HCEC 1CT (cell line): Measurements from ENCODE around the gene CHI3L2.
"Not testable (repeated sequence)": the region's sequence is repeated elsewhere in the genome, so short reads cannot be mapped to it uniquely, and the experiment has no call there.

Experiments
- DNase-seq: peaks from one replicate; pipeline ENCODE4 v3.0.0-alpha.2; 2017

CHI3L2 gene

GRCh38 chr1:111202707-111203623 is 24.5 kb upstream of the CHI3L2 start:
- DNase-seq, result no peak

- DNase-seq, result peak; percentile 18
Measured at GRCh38 chr1:111203681-111204200, 23.8 kb upstream of the CHI3L2 start.

GRCh38 chr1:111204201-111204982 is 23.1 kb upstream of the CHI3L2 start:
- DNase-seq, result no peak

GRCh38 chr1:111204983-111205713 is 22.4 kb upstream of the CHI3L2 start:
- DNase-seq, result no peak

GRCh38 chr1:111205714-111206050 is 21.8 kb upstream of the CHI3L2 start:
- no peak for DNase-seq

- DNase-seq, result no peak
Measured at GRCh38 chr1:111208921-111209320, 18.6 kb upstream of the CHI3L2 start.

GRCh38 chr1:111209622-111210021 is 17.9 kb upstream of the CHI3L2 start:
- DNase-seq, result no peak

GRCh38 chr1:111211921-111212320 is 15.6 kb upstream of the CHI3L2 start:
- DNase-seq, result no peak

- no peak for DNase-seq
Measured at GRCh38 chr1:111212634-111213335, 14.7 kb upstream of the CHI3L2 start.

GRCh38 chr1:111213412-111213811 is 14.1 kb upstream of the CHI3L2 start:
- no peak for DNase-seq

GRCh38 chr1:111214074-111214801 is 13.3 kb upstream of the CHI3L2 start:
- DNase-seq, result no peak

- no peak for DNase-seq
Measured at GRCh38 chr1:111214884-111215283, 12.6 kb upstream of the CHI3L2 start.

GRCh38 chr1:111215285-111215684 is 12.2 kb upstream of the CHI3L2 start:
- not testable (repeated sequence) for DNase-seq

- DNase-seq, result no peak
Measured at GRCh38 chr1:111216751-111217150, 10.8 kb upstream of the CHI3L2 start.

- no peak for DNase-seq
Measured at GRCh38 chr1:111217183-111217910, 10.2 kb upstream of the CHI3L2 start.

GRCh38 chr1:111218701-111219556 is 8.6 kb upstream of the CHI3L2 start:
- DNase-seq, result no peak

- DNase-seq, result no peak
Measured at GRCh38 chr1:111219557-111220286, 7.8 kb upstream of the CHI3L2 start.

- DNase-seq, result no peak
Measured at GRCh38 chr1:111220302-111220890, 7.1 kb upstream of the CHI3L2 start.

GRCh38 chr1:111221276-111221632 is 6.3 kb upstream of the CHI3L2 start:
- DNase-seq, result no peak
